Stimulated activated CD4-positive, alpha-beta T cell treated with anti-CD3 and anti-CD28 coated beads, Interleukin-2, amount 100 ng/mL, for 48 hours (primary cell): ENCODE data around the gene WDR11.

Experiments used
- DNase-seq, 2 donors: peaks; one replicate each; pipeline ENCODE4 v3.0.0-alpha.2; 2020

The WDR11 gene, protein sequence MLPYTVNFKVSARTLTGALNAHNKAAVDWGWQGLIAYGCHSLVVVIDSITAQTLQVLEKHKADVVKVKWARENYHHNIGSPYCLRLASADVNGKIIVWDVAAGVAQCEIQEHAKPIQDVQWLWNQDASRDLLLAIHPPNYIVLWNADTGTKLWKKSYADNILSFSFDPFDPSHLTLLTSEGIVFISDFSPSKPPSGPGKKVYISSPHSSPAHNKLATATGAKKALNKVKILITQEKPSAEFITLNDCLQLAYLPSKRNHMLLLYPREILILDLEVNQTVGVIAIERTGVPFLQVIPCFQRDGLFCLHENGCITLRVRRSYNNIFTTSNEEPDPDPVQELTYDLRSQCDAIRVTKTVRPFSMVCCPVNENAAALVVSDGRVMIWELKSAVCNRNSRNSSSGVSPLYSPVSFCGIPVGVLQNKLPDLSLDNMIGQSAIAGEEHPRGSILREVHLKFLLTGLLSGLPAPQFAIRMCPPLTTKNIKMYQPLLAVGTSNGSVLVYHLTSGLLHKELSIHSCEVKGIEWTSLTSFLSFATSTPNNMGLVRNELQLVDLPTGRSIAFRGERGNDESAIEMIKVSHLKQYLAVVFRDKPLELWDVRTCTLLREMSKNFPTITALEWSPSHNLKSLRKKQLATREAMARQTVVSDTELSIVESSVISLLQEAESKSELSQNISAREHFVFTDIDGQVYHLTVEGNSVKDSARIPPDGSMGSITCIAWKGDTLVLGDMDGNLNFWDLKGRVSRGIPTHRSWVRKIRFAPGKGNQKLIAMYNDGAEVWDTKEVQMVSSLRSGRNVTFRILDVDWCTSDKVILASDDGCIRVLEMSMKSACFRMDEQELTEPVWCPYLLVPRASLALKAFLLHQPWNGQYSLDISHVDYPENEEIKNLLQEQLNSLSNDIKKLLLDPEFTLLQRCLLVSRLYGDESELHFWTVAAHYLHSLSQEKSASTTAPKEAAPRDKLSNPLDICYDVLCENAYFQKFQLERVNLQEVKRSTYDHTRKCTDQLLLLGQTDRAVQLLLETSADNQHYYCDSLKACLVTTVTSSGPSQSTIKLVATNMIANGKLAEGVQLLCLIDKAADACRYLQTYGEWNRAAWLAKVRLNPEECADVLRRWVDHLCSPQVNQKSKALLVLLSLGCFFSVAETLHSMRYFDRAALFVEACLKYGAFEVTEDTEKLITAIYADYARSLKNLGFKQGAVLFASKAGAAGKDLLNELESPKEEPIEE

DNA sequence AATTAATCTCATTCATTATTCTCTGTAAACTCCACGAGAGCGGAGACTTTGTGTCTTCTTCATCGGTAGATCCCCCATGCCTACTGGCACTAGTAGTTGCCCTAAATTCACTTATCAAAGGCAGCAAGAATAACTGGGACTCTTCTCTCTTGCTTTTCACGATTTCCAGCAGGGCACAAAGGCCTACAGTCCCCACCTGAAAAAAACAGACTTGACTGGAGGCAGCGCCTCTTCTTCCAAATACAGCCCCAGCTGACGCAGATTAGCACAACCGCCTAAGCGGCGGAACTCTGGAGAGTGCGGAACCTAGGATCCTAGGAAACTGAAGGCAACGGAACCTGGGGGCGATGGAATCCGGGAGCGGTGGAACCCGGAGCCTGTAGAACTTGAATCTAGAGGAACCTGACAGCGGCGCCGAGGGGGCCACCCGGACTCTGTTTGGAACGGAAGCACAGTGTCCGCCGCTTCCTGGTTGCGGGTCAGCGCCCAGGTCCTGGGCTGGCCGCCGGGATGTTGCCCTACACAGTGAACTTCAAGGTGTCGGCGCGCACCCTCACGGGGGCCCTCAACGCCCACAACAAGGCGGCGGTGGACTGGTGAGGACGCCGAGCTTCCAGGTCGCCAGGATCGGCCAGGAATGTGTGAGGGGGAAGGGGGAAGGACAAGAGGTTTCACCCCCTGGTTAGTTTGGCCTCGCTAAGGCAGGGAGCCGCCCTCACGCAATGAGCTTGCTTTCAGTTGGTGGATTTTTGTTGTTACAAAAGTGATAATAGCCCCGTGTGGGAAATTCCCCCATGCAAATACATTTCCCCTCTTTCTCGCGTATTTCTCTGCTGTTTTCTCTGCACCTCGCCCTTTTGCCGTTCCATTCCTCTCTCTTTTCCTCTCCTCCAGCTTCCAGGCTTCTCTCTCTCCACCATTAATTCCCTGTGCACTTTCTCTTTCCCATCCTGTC is at the start of gene WDR11:
Gene WDR11, plus strand, starts transcription at position 452 of the 955 bp plus-strand sequence. Its CDS starts 59 bp downstream, at position 511.
- DNase-seq = peak; percentile 70 to 73

GRCh38 chr10:120802935-120803334 is 48.2 kb upstream of the WDR11 start:
- DNase-seq = no peak

DNA sequence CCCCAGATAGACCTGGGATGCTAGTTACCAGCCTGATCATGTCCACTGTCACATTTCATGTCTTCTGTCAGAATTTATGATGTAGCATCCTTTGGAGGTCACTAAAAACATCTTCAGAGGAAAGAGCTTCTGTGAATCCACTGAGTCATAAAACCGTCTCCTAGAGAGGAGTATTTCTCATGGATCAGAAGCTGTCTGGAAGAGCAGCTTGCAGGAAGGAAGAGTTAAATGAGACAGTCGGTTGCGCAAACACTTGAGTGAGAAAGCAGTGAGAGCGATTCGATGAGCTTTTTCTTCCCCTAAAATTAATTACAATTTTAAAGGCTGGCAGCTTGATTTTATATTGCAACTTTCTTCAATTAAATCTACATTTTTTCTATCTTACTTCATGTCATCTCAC is 47.2 kb upstream of the WDR11 start:
- DNase-seq = no peak

- DNase-seq = no peak
Observed at GRCh38 chr10:120805014-120805812, 45.9 kb upstream of the WDR11 start.

DNA sequence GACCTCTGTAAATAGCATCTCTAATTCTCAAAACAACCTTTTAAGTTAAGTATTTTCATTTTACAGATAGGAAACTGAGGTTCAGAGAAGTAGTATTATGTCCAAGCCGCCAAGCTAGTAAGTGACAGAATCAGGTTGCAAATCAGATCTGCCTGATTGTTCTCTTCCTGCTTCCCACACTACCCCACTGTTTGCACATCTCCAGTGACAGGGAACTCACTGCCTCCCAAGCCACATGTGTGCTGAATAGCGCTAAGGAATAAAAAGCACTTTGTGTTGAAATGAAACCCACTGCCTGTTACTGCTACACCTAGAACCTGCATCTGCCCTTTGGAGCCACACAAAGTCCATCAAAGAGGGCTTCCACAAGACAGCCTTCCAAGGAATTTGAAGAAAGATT is 45.1 kb upstream of the WDR11 start:
- DNase-seq = no peak

DNA sequence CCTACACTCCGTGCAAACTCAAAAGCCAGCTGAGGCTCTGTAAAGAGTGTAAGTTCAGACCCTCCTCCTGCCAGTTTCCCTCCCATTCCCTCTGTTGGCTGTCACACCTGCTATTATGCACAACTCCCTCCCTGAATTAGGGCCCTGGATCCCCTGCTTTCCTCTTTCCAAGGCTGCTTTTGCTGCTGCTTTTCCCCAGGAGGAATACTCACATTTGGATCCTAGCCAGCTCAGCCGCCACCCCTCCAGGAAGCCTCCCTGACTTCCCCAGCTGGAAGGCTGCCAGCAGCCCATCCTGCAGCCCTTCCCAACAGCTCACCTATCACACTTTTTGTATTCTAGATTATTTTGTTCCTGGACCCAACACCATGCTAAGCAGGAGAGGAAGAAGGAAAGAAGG is 40.9 kb upstream of the WDR11 start:
- DNase-seq = no peak

GRCh38 chr10:120813085-120813484 is 38.1 kb upstream of the WDR11 start:
- no peak for DNase-seq

DNA sequence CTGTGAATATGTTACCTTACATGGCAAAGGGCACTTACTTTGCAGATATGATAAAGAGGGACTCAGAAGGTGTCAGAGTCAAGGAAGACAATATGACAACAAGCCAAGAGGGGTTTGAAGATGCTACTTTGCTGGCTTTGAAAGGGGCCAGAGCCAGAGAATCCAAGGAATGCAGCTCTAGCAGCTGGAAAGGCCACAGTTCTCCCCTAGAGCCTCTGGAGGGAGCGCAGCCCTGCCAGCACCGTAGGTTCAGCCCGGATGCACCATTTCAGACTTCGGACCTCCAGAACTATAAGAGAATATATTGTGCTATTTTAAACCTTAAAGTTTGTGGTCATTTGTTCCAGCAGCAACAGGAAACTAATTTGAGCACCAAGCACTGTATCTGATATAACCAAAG is 32.9 kb upstream of the WDR11 start:
- DNase-seq = no peak

DNA sequence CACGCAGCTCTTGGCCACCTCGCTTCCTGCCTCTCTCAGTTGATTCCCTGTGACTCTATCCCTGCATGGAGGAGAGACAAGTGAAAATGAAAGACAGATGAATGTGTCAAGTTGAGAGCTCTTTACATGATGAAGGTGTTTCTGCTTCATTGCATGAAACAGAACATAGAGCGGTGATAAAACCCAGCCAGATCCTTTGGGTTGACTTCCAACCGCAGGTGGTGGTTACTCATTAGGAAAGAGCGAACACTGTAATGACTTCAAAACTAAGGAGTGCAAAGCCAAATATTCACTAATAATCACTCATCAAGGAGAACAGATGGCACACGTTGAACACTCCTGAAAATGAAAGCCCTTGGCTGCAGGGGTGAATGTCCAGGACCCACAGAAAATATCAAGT is 31.8 kb upstream of the WDR11 start:
- DNase-seq = no peak

- no peak for DNase-seq
Observed at GRCh38 chr10:120823266-120823665, 27.9 kb upstream of the WDR11 start.

DNA sequence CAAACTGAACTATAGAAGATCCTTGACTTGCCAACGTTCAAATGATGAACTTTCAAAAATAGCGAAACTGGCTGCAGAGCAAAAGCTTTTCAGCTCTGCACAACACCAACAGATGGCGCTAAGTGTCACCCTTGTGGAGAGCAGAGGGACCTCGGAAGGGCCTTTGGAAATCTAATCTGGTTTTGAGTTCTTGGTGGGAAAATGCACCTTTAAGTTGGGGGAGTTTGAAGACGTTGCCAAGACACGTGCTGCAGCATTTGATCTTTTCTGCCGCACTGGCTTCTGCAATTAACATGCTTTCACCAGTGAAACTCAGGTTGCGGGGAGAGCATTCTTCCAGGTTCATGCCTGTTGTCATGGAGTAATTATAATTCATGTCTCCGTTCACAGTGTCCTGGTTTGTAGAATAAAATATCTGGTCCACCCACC is 26.3 kb upstream of the WDR11 start:
- peak in 1 of 2 donors; percentile 3 for DNase-seq

DNA sequence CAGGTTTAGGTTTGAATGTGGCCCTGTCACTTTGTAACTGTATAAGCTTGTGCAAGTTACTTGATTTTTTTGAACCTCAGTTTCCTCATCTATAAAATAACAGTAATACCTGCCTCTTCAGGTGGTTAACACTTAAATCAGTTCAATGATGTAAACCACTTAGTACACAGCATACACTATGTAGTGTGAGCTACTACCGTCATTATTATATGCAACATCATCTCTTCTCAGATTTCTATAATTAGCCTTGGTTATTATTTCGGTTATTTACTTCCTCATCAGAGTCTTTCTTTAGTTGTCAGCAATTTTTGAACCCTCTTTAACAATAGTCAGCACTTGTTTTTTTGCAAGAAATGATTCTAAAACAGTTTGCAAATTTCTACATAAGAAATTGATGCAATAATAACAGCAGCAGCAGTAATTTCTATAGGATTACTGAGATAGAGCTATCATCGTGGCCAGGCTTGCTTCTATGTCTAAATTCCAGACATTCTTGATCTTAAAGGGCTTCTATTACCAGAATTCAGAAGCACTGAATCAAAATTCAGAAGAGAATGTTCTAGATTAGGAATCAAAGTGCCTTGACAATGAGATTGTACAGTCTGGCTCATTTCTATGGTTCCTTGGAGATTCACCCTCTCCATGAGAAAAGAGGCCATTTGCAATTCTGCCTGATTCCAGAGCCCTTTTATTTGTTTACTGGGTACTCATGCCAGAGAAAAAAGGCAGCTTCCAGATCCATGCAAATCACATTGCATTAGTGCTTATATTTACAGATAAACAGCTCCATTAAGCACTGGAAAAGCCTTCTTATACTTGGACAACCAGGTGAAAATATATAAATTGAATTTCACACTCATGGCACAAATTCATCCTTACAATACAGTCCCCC is 25.0 kb upstream of the WDR11 start:
- DNase-seq = no peak

DNA sequence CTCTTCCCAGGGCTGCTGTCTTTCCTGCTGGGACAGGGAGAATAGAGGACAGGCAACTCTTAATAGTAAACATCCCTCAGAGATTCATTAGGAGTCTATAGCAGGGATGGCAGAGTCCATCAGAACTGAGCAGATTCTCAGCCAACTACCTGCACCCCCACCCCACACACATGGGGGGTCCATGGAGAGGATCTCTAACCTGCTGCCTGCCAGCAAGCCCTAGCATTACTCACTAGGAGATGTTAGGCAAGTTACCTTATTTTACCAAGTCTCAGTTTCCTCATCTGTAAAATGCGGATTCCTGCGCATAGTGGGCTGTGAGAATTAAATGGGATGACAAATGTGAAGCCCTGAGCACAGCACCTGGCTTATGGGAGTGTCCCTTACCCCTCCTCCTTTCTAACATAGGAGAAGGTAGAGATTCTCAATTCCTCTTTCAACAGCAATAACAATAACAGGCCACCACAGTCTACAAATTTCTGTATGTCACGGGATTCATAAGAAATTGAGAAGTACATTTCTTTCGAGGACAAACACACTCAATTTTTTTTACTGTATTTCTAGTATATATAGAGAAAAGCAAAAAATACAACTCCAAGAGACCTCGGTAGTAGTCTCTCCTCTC is 23.8 kb upstream of the WDR11 start:
- no peak for DNase-seq

DNA sequence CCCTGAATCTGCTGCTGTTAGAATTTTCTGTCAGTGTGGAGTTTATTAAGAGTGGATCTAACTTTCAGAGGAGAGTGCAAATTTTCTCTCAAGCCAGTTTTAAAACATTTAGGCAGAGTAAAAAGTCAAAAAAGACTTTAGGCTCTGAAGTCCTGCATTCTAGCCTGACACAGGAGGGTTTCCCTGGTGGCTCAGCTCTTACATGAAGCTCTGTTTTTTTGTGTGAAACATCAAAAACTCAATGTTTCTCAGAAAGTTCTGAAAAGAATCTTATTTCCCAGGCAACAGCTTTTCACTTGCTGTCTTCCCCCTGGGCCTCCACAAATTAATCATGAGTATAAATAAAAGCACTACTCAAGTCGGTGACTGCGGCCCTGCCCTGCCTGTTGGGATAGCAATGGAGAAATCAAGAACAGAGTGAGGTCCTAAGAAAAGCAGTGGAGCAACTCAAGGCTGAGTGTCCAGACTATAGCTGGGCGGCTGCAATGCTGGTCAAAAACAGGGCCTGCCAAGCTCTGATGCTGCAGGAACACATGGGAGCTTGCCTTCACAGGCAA is 22.3 kb upstream of the WDR11 start:
- DNase-seq = no peak

- DNase-seq = no peak
Observed at GRCh38 chr10:120832106-120832505, 19.1 kb upstream of the WDR11 start.

DNA sequence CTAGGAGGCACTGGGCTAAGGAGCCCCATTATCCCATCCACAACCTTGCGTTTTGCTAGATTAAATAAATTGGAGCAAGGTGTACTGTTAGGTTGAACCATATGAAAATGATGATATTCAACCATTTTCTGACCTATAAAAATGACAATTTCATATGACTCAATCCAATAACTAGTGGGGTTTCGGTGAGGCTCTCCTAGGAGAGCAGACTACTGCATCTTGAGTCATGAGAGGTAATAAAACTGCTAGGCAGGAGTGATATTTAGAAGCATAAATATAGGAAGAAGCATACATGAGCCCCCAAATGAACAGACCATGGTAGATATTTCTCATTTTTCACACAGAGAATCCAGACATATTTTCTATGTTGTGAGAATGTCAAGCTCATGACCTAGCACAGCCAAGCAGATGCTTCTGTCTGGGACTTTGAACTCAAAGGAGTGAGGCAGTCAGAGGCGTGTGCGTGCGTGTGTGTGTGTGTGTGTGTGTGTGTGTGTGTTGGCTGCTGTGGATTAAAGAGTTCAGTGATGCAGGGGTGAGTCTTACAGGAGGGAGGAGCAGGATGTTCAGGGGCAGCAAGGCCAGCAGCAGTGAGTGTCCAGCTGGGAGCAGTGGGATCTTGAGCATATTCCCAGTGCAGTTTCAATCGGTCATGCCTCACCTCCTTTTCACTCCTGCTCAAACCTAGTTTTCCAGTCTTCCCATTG is 17.8 kb upstream of the WDR11 start:
- DNase-seq = no peak

DNA sequence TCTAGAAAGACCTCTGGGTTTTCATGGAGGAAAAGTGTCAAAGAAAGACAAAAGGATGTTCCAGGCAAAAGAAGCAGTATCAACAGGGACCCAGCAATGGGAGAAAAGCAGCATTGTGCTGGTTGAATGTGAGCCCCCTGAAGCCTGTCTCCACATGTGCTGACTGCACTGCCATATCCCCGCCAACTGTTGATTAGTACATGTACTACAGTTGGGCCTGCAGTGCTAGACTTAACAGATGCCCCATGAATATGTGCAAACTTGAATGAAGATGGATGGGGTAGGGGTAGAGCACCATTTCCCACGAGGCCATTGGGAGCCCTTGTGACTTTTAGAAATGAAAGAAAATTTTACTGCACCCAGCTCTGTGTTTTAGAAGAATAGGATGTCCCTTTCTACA is 15.6 kb upstream of the WDR11 start:
- DNase-seq = no peak

DNA sequence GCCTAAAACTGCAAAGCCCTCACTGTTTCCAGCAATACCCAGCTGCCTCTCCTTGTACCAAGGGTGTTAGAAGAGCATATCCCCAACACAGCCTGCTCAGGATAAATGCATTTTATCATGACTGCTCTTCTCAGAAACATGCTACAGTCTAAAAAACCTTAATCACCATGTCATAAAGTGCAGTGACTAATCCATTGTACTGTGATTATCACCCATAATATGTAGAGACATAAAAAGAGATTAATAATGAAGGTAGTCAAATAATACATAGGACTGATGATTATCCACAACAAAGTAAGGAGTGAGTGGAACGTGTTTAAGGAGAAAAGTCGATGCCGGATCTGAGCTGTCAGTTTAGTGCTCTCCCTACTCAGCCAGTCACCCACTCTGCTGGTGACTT is 12.2 kb upstream of the WDR11 start:
- DNase-seq = no peak
